Measurements from ENCODE around the gene ESRRA.
A peak's percentile ranks its signal among the peaks of the same experiment; 100 is the strongest.

Gene ESRRA

GRCh38 chr11:64305075-64305690, at the start of gene ESRRA:
ESRRA (plus strand) TSS chr11:64305524; CDS start chr11:64307180, 1,656 bp downstream.
- peak; percentile 97 for DNase-seq (ENCODE audit: low read depth)

- no peak for DNase-seq (ENCODE audit: low read depth)
Measured at GRCh38 chr11:64256300-64256699, 49.0 kb upstream of the ESRRA start.

GRCh38 chr11:64258356-64258755, 47.0 kb upstream of the ESRRA start:
- DNase-seq (ENCODE audit: low read depth) = no peak

GRCh38 chr11:64258946-64259532, 46.3 kb upstream of the ESRRA start:
- DNase-seq (ENCODE audit: low read depth) = no peak

GRCh38 chr11:64259533-64260067, 45.7 kb upstream of the ESRRA start:
- no peak for DNase-seq (ENCODE audit: low read depth)

GRCh38 chr11:64260147-64260708, 45.1 kb upstream of the ESRRA start:
- DNase-seq (ENCODE audit: low read depth) = no peak

GRCh38 chr11:64261556-64262080, 43.7 kb upstream of the ESRRA start:
- DNase-seq (ENCODE audit: low read depth) = no peak

GRCh38 chr11:64262271-64263002, 42.9 kb upstream of the ESRRA start:
- DNase-seq (ENCODE audit: low read depth) = no peak

- DNase-seq (ENCODE audit: low read depth) = peak; percentile 86
Measured at GRCh38 chr11:64263021-64263946, 42.0 kb upstream of the ESRRA start.

- DNase-seq (ENCODE audit: low read depth) = no peak
Measured at GRCh38 chr11:64263947-64264317, 41.4 kb upstream of the ESRRA start.

- no peak for DNase-seq (ENCODE audit: low read depth)
Measured at GRCh38 chr11:64264371-64264852, 40.9 kb upstream of the ESRRA start.

- DNase-seq (ENCODE audit: low read depth) = no peak
Measured at GRCh38 chr11:64265176-64266160, 39.9 kb upstream of the ESRRA start.

GRCh38 chr11:64266339-64266738, 39.0 kb upstream of the ESRRA start:
- DNase-seq (ENCODE audit: low read depth) = peak; percentile 62

GRCh38 chr11:64267207-64267945, 37.9 kb upstream of the ESRRA start:
- DNase-seq (ENCODE audit: low read depth) = no peak

GRCh38 chr11:64268025-64268892, 37.1 kb upstream of the ESRRA start:
- peak; percentile 43 for DNase-seq (ENCODE audit: low read depth)

GRCh38 chr11:64268893-64269539, 36.3 kb upstream of the ESRRA start:
- DNase-seq (ENCODE audit: low read depth) = peak; percentile 58

GRCh38 chr11:64269540-64270220, 35.6 kb upstream of the ESRRA start:
- peak; percentile 100 for DNase-seq (ENCODE audit: low read depth)

All from iris pigment epithelial cell (primary cell).